WERI-Rb-1 (cell line): ENCODE results near the gene SLC16A14.

ENCODE experiments used
- DNase-seq: peaks from one replicate; pipeline ENCODE4 v3.0.0-alpha.2; 2020
- H3K27ac ChIP-seq: fragments of 250-450 bp; sonication (Bioruptor Pico); 2 replicates; pipeline ENCODE4 v1.5.1; 2020; ENCODE audit warnings: mild to moderate bottlenecking, moderate library complexity
- H3K27me3 ChIP-seq: fragments of 250-450 bp; sonication (Bioruptor Pico); 2 replicates; pipeline ENCODE4 v1.5.1; 2021; ENCODE audit warnings: mild to moderate bottlenecking, low read depth, moderate library complexity; ENCODE audit not compliant: insufficient read depth, severe bottlenecking
- H3K36me3 ChIP-seq: fragments of 250-450 bp; sonication (Bioruptor Pico); 2 replicates; pipeline ENCODE4 v1.5.1; 2020; ENCODE audit warnings: mild to moderate bottlenecking, moderate library complexity
- H3K4me3 ChIP-seq: 2 replicates; pipeline ENCODE4 v1.5.1; 2011; ENCODE audit warnings: low read depth, mild to moderate bottlenecking, control low read depth, low read length
- H3K9me3 ChIP-seq: fragments of 250-450 bp; sonication (Bioruptor Pico); 2 replicates; pipeline ENCODE4 v1.5.1; 2021; ENCODE audit warnings: mild to moderate bottlenecking, moderate library complexity; ENCODE audit not compliant: severe bottlenecking
- CTCF ChIP-seq: IDR thresholded peaks from 2 replicates; pipeline ENCODE4 v1.5.1; 2011; ENCODE audit warnings: low read depth, mild to moderate bottlenecking, control low read depth, inconsistent platforms, low read length

SLC16A14 gene

DNA sequence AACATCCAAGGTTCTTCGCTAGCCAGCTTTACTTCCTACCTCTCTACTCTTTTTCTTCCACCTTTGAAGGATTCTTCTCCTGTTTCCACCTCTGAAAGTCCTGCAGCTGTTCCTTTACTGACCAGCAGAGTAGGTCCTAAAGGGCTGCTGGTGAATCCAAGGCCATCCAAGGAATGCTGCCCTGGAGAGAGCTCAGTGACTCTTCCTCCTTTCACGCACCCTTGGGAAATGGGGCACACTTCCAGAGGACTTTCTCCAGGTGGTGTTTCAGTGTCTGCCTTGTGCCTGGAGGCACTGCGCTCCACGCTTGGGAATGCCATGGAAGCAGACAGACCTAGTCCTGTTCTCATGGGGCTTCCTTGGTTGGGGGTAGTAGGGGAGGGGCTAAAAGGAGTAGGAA is 45.4 kb downstream of the SLC16A14 start:
- peaks cover 39% of the 10 kb centered on the region for H3K27me3 ChIP-seq
- H3K36me3 ChIP-seq = no peaks in the 10 kb centered on the region
- no peak overlapping the region for H3K4me3 ChIP-seq
- DNase-seq = no peak
- no peak for TF ChIP-seq CTCF
- no peak overlapping the region for H3K27ac ChIP-seq
- H3K9me3 ChIP-seq = no peaks in the 10 kb centered on the region

- no peak for DNase-seq
- Histone ChIP-seq H3K9me3 (no peaks in the 10 kb centered on the region), H3K4me3 (no peak overlapping the region), H3K27ac (no peak overlapping the region), H3K27me3 (peaks cover 36% of the 10 kb centered on the region), H3K36me3 (no peaks in the 10 kb centered on the region)
- TF ChIP-seq CTCF = no peak
Observed at GRCh38 chr2:230019742-230020141, 49.0 kb downstream of the SLC16A14 start.

- H3K27me3 ChIP-seq = peaks cover 28% of the 10 kb centered on the region
- no peak overlapping the region for H3K27ac ChIP-seq
- no peak overlapping the region for H3K4me3 ChIP-seq
- no peak for TF ChIP-seq CTCF
- no peaks in the 10 kb centered on the region for H3K36me3 ChIP-seq
- no peaks in the 10 kb centered on the region for H3K9me3 ChIP-seq
- no peak for DNase-seq
Observed at GRCh38 chr2:230018153-230018552, 50.6 kb downstream of the SLC16A14 start.

GRCh38 chr2:230016844-230017243 is 51.9 kb downstream of the SLC16A14 start:
- H3K27ac ChIP-seq = no peak overlapping the region
- H3K36me3 ChIP-seq = no peaks in the 10 kb centered on the region
- TF ChIP-seq CTCF = no peak
- DNase-seq = no peak
- no peaks in the 10 kb centered on the region for H3K9me3 ChIP-seq
- no peak overlapping the region for H3K4me3 ChIP-seq
- peaks cover 17% of the 10 kb centered on the region for H3K27me3 ChIP-seq

GRCh38 chr2:230012267-230012884 is 56.3 kb downstream of the SLC16A14 start:
- Histone ChIP-seq H3K27ac (no peak overlapping the region), H3K36me3 (no peaks in the 10 kb centered on the region), H3K9me3 (no peaks in the 10 kb centered on the region), H3K4me3 (no peak overlapping the region), H3K27me3 (no peaks in the 10 kb centered on the region)
- no peak for DNase-seq
- TF ChIP-seq CTCF = no peak

- Histone ChIP-seq H3K27me3 (no peaks in the 10 kb centered on the region), H3K36me3 (no peaks in the 10 kb centered on the region), H3K27ac (no peak overlapping the region), H3K9me3 (no peaks in the 10 kb centered on the region), H3K4me3 (no peak overlapping the region)
- no peak for TF ChIP-seq CTCF
- no peak for DNase-seq
Observed at GRCh38 chr2:230011617-230012016, 57.1 kb downstream of the SLC16A14 start.
